Neural cell (in vitro differentiated cells): ENCODE data around the gene EXOC1. TPM values are rescaled to one million over a fixed set of nuclear protein-coding genes. Genes with fewer than 3 reads are reported as not detected.

Source experiments
- H2AFZ ChIP-seq: fragments of 200-600, 300-800 bp; sonication (generic), shearing (Covaris generic); 2 replicates; pipeline ENCODE4 v1.6.0; 2014; ENCODE audit warnings: low read depth, mild to moderate bottlenecking, antibody characterized with exemption, low read length, moderate library complexity
- H3F3A ChIP-seq: fragments of 200-600 bp; shearing (Covaris generic); 2 replicates; pipeline ENCODE4 v1.6.1; 2016; ENCODE audit warnings: mild to moderate bottlenecking, moderate library complexity, mixed read lengths, antibody characterized with exemption, low read length; ENCODE audit not compliant: insufficient read depth, poor library complexity, severe bottlenecking
- H3K27ac ChIP-seq: fragments of 200-600, 300-800 bp; sonication (generic), shearing (Covaris generic); 2 replicates; pipeline ENCODE4 v1.5.1; 2014; ENCODE audit warnings: mild to moderate bottlenecking, low read length, moderate library complexity
- H3K27me3 ChIP-seq: fragments of 300-800, 200-600 bp; sonication (generic), shearing (Covaris generic); 2 replicates; pipeline ENCODE4 v1.6.0; 2014; ENCODE audit warnings: mild to moderate bottlenecking, low read depth, low read length, moderate library complexity; ENCODE audit not compliant: insufficient read depth
- H3K36me3 ChIP-seq: fragments of 300-800, 200-600 bp; sonication (generic), shearing (Covaris generic); 2 replicates; pipeline ENCODE4 v1.5.1; 2014; ENCODE audit warnings: mild to moderate bottlenecking, antibody characterized with exemption, low read length, moderate library complexity; ENCODE audit not compliant: insufficient read depth
- H3K4me2 ChIP-seq: fragments of 300-800, 200-600 bp; sonication (generic), shearing (Covaris generic); 2 replicates; pipeline ENCODE4 v1.6.0; 2014; ENCODE audit warnings: mild to moderate bottlenecking, low read length
- H3K4me3 ChIP-seq: fragments of 300-800, 200-600 bp; sonication (generic), shearing (Covaris generic); 2 replicates; pipeline ENCODE4 v1.5.1; 2014; ENCODE audit warnings: mild to moderate bottlenecking, low read length, moderate library complexity
- H3K79me2 ChIP-seq: fragments of 200-600 bp; shearing (Covaris generic); replicated peaks from 2 replicates; pipeline ENCODE4 v1.6.0; 2014; ENCODE audit warnings: mild to moderate bottlenecking, low read length, moderate library complexity; ENCODE audit not compliant: insufficient read depth
- H3K9ac ChIP-seq: fragments of 300-800, 200-600 bp; sonication (generic), shearing (Covaris generic); 2 replicates; pipeline ENCODE4 v1.6.1; 2016; ENCODE audit warnings: mild to moderate bottlenecking, low read length, mixed read lengths
- H3K9me2 ChIP-seq: fragments of 200-600 bp; shearing (Covaris generic); 2 replicates; pipeline ENCODE4 v1.6.1; 2016; ENCODE audit warnings: mild to moderate bottlenecking, low read length, mixed read lengths; ENCODE audit not compliant: insufficient read depth
- H3K9me3 ChIP-seq: fragments of 200-600, 300-800 bp; sonication (generic), shearing (Covaris generic); 2 replicates; pipeline ENCODE4 v1.6.1; 2016; ENCODE audit warnings: mild to moderate bottlenecking, mixed run types, low read length, moderate library complexity, mixed read lengths
- H4K20me1 ChIP-seq: fragments of 200-600 bp; shearing (Covaris generic); 2 replicates; pipeline ENCODE4 v1.6.1; 2016; ENCODE audit warnings: mild to moderate bottlenecking, mixed run types; ENCODE audit not compliant: insufficient read depth
- EP300 ChIP-seq: fragments of 450-650 bp; conservative IDR thresholded peaks from 2 replicates; pipeline ENCODE4 v1.6.1; 2014; ENCODE audit warnings: antibody characterized with exemption, mild to moderate bottlenecking, moderate library complexity; ENCODE audit not compliant: poor library complexity, severe bottlenecking
- EZH2 ChIP-seq: fragments of 200-600, 300-800 bp; shearing (Covaris generic), sonication (generic); IDR thresholded peaks from 2 replicates; pipeline ENCODE4 v1.6.1; 2014; ENCODE audit warnings: antibody characterized with exemption, low read length, borderline replicate concordance, mild to moderate bottlenecking; ENCODE audit not compliant: insufficient read depth, poor library complexity, severe bottlenecking
- MXI1 ChIP-seq: fragments of 450-650 bp; conservative IDR thresholded peaks from 2 replicates; pipeline ENCODE4 v1.6.1; 2014; ENCODE audit warnings: antibody characterized with exemption, mild to moderate bottlenecking; ENCODE audit not compliant: poor library complexity, severe bottlenecking
- POLR2AphosphoS5 ChIP-seq: IDR thresholded peaks from 2 replicates; pipeline ENCODE4 v1.6.1; 2012
- RAD21 ChIP-seq: fragments of 450-650 bp; conservative IDR thresholded peaks from 2 replicates; pipeline ENCODE4 v1.6.1; 2014; ENCODE audit warnings: antibody characterized with exemption, mild to moderate bottlenecking, moderate library complexity
- SMC3 ChIP-seq: fragments of 450-650 bp; conservative IDR thresholded peaks from 2 replicates; pipeline ENCODE4 v1.6.1; 2014; ENCODE audit warnings: antibody characterized with exemption, mild to moderate bottlenecking, moderate library complexity; ENCODE audit not compliant: poor library complexity
- TAF1 ChIP-seq: IDR thresholded peaks from 2 replicates; pipeline ENCODE4 v1.6.1; 2012; ENCODE audit warnings: low read depth
- polyA plus RNA-seq: library from polyadenylated mRNA; depleted of rRNA; stranded (reverse); fragments of >200 nt; gene quantifications from 2 replicates; pipeline ENCODE4 v1.2.3, GENCODE V29; 2014
- TF ChIP-seq, protein P1 (sequence below): IDR thresholded peaks from 2 replicates; pipeline ENCODE4 v1.6.1; 2012; ENCODE audit warnings: borderline replicate concordance
- TF ChIP-seq, protein P2 (sequence below): fragments of 450-650 bp; IDR thresholded peaks from 2 replicates; pipeline ENCODE4 v1.5.1; 2014; ENCODE audit warnings: antibody characterized with exemption, mild to moderate bottlenecking, moderate library complexity; ENCODE audit not compliant: poor library complexity, severe bottlenecking

Gene EXOC1
- polyA plus RNA-seq, 1 donor from 2014 or later: 106 TPM

DNA sequence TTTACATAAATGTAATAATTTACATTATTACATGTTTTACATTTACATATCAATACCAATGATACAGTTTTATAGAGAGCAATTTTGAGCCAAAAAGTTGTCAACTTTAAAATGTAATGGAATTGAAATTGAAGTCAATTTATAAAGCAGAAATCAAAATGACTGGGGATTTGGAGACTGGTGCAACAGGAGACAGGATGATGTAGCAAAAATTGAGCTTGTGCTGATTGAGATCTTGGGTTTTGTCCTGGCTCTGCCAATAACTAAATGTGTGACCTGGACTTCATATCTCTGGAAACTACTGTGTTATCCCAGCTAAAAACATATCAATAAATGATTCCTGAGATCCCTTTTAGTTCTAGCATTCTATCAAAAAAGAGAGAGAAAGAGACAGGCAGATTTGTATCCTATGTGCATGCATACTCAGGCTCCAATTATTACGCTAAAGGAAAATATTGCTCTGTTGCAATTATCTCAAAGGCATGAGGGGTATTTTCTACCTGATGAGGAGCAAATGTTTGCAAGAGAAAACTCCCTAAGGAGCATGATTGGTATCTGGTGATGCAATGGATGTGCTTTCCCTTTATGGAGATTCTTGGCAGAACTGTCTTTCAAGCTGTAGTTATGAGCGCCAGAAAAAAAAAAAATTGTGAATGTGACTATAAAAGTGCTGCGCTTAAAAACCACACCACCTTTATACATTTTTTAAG lies 19.2 kb upstream of the EXOC1 start:
- Histone ChIP-seq H3K27ac (no peak overlapping the region), H3K27me3 (no peaks in the 10 kb centered on the region), H3K9ac (no peak overlapping the region), H3K4me3 (no peak overlapping the region), H3K36me3 (no peaks in the 10 kb centered on the region), H3K79me2 (no peaks in the 10 kb centered on the region), H3K9me3 (peaks cover 3% of the 10 kb centered on the region), H3K9me2 (no peaks in the 10 kb centered on the region), H2AFZ (no peak overlapping the region), H3K4me2 (no peak overlapping the region), H3F3A (no peaks in the 10 kb centered on the region), H4K20me1 (no peaks in the 10 kb centered on the region)
- TF ChIP-seq RAD21: no peak
- TF ChIP-seq TAF1: no peak
- no peak for TF ChIP-seq EZH2
- TF ChIP-seq, protein P1, sequence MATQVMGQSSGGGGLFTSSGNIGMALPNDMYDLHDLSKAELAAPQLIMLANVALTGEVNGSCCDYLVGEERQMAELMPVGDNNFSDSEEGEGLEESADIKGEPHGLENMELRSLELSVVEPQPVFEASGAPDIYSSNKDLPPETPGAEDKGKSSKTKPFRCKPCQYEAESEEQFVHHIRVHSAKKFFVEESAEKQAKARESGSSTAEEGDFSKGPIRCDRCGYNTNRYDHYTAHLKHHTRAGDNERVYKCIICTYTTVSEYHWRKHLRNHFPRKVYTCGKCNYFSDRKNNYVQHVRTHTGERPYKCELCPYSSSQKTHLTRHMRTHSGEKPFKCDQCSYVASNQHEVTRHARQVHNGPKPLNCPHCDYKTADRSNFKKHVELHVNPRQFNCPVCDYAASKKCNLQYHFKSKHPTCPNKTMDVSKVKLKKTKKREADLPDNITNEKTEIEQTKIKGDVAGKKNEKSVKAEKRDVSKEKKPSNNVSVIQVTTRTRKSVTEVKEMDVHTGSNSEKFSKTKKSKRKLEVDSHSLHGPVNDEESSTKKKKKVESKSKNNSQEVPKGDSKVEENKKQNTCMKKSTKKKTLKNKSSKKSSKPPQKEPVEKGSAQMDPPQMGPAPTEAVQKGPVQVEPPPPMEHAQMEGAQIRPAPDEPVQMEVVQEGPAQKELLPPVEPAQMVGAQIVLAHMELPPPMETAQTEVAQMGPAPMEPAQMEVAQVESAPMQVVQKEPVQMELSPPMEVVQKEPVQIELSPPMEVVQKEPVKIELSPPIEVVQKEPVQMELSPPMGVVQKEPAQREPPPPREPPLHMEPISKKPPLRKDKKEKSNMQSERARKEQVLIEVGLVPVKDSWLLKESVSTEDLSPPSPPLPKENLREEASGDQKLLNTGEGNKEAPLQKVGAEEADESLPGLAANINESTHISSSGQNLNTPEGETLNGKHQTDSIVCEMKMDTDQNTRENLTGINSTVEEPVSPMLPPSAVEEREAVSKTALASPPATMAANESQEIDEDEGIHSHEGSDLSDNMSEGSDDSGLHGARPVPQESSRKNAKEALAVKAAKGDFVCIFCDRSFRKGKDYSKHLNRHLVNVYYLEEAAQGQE: no peak
- TF ChIP-seq, protein P2, sequence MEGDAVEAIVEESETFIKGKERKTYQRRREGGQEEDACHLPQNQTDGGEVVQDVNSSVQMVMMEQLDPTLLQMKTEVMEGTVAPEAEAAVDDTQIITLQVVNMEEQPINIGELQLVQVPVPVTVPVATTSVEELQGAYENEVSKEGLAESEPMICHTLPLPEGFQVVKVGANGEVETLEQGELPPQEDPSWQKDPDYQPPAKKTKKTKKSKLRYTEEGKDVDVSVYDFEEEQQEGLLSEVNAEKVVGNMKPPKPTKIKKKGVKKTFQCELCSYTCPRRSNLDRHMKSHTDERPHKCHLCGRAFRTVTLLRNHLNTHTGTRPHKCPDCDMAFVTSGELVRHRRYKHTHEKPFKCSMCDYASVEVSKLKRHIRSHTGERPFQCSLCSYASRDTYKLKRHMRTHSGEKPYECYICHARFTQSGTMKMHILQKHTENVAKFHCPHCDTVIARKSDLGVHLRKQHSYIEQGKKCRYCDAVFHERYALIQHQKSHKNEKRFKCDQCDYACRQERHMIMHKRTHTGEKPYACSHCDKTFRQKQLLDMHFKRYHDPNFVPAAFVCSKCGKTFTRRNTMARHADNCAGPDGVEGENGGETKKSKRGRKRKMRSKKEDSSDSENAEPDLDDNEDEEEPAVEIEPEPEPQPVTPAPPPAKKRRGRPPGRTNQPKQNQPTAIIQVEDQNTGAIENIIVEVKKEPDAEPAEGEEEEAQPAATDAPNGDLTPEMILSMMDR: no peak
- no peak for TF ChIP-seq MXI1
- TF ChIP-seq SMC3: no peak
- no peak for TF ChIP-seq EP300
- TF ChIP-seq POLR2AphosphoS5: no peak

DNA sequence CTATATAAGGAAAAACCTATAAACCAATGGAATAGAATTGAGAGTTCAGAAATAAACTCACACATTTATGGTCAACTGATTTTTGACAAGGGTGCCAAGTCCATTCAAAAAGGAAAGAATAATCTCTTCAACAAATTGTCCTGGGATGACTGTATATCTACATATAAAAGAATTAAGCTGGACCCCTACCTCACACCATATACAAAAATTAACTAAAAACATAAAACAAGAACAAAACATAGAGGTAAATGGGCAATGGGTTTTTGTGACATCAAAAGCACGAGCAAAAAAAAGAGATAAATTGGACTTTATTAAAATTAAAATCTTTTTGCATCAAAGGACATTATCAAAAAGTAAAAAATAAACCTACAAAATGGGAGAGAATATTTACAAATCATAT lies 15.5 kb upstream of the EXOC1 start:
- no peak overlapping the region for H3K4me3 ChIP-seq
- H3K27me3 ChIP-seq: no peaks in the 10 kb centered on the region
- no peaks in the 10 kb centered on the region for H3K9me2 ChIP-seq
- TF ChIP-seq, protein P2: no peak
- H3F3A ChIP-seq: no peaks in the 10 kb centered on the region
- H2AFZ ChIP-seq: no peak overlapping the region
- no peak overlapping the region for H3K27ac ChIP-seq
- H3K9me3 ChIP-seq: peaks cover 3% of the 10 kb centered on the region
- H3K79me2 ChIP-seq: no peaks in the 10 kb centered on the region
- no peak overlapping the region for H3K4me2 ChIP-seq
- H4K20me1 ChIP-seq: no peaks in the 10 kb centered on the region
- H3K9ac ChIP-seq: no peak overlapping the region
- H3K36me3 ChIP-seq: no peaks in the 10 kb centered on the region
